ENCODE measurements around the gene SLC26A8. TPM values are rescaled to one million over a fixed set of nuclear protein-coding genes. Genes with fewer than 3 reads are reported as not detected.
A peak's percentile ranks its signal among the peaks of the same experiment; 100 is the strongest.

The SLC26A8 gene
- total RNA-seq, 1 experiment from 2014 or later: 1.8 TPM

- H3K4me3 ChIP-seq (ENCODE audit: low read depth, low read length): no peak overlapping the region
- H3K4me1 Mint-ChIP-seq (ENCODE audit: low read depth, unreplicated experiment): peaks cover 11% of the 10 kb centered on the region
- intact Hi-C loops (cut with micrococcal nuclease; ENCODE audit: unreplicated experiment): no loop called here
- H3K27ac Mint-ChIP-seq (ENCODE audit: unreplicated experiment): no peak overlapping the region
- H3K4me3 Mint-ChIP-seq (ENCODE audit: unreplicated experiment): no peak overlapping the region
- peak; percentile 39 to 42 for DNase-seq
- H3K36me3 Mint-ChIP-seq (ENCODE audit: insufficient read depth, unreplicated experiment): no peaks in the 10 kb centered on the region
- no peaks in the 10 kb centered on the region for H3K9me3 Mint-ChIP-seq (ENCODE audit: unreplicated experiment)
- H3K36me3 ChIP-seq (ENCODE audit: control insufficient read depth, insufficient read depth, low read length): no peaks in the 10 kb centered on the region
- H3K9me3 ChIP-seq: no peaks in the 10 kb centered on the region
- H3K27me3 ChIP-seq (replicated peaks; ENCODE audit: control insufficient read depth, insufficient read depth, low read length): no peaks in the 10 kb centered on the region
- CTCF ChIA-PET: no interaction called here
- TF ChIP-seq CTCF (IDR thresholded peaks at IDR 0.05; ENCODE audit: insufficient read depth in 1 of 2, low read depth in 1 of 2, low read length in 1 of 2, severe bottlenecking in 1 of 2, unreplicated experiment in 1 of 2): peak; percentile 23 to 26
- H3K27me3 Mint-ChIP-seq (ENCODE audit: insufficient read depth, unreplicated experiment): no peaks in the 10 kb centered on the region
- peaks cover 7% of the 10 kb centered on the region; the same call in 1 of the 2 replicates for H3K4me1 ChIP-seq
- no TSS peak for BruUV-seq (replicated peaks)
- POLR2A ChIA-PET: no interaction called here
Measured at GRCh38 chr6:35948725-35949124, 75.7 kb downstream of the SLC26A8 start.

- Histone ChIP-seq H3K4me3 (ENCODE audit: low read depth, low read length) (no peak overlapping the region), H3K9me3 (no peaks in the 10 kb centered on the region), H3K4me1 (no peaks in the 10 kb centered on the region), H3K36me3 (ENCODE audit: control insufficient read depth, insufficient read depth, low read length) (no peaks in the 10 kb centered on the region), H3K27me3 (replicated peaks; ENCODE audit: control insufficient read depth, insufficient read depth, low read length) (no peaks in the 10 kb centered on the region)
- H3K4me3 Mint-ChIP-seq (ENCODE audit: unreplicated experiment): no peak overlapping the region
- no peak for DNase-seq
- intact Hi-C loops (cut with micrococcal nuclease; ENCODE audit: unreplicated experiment): no loop called here
- no peak for TF ChIP-seq CTCF (IDR thresholded peaks at IDR 0.05; ENCODE audit: insufficient read depth in 1 of 2, low read depth in 1 of 2, low read length in 1 of 2, severe bottlenecking in 1 of 2, unreplicated experiment in 1 of 2)
- CTCF ChIA-PET: no interaction called here
- peaks cover 14% of the 10 kb centered on the region for H3K9me3 Mint-ChIP-seq (ENCODE audit: unreplicated experiment)
- POLR2A ChIA-PET: interaction anchor here (0.5 kb wide), 1 partner anchor 25 kb away, joined by 9 read pairs; the partner anchor contains the start of gene SRPK1
- no peak overlapping the region for H3K27ac Mint-ChIP-seq (ENCODE audit: unreplicated experiment)
- no peaks in the 10 kb centered on the region for H3K36me3 Mint-ChIP-seq (ENCODE audit: insufficient read depth, unreplicated experiment)
- H3K4me1 Mint-ChIP-seq (ENCODE audit: low read depth, unreplicated experiment): peaks cover 11% of the 10 kb centered on the region
- no peaks in the 10 kb centered on the region for H3K27me3 Mint-ChIP-seq (ENCODE audit: insufficient read depth, unreplicated experiment)
- no TSS peak for BruUV-seq (replicated peaks)
Measured at GRCh38 chr6:35945650-35946025, 78.8 kb downstream of the SLC26A8 start.

GRCh38 chr6:35943390-35943789 is 81.1 kb downstream of the SLC26A8 start:
- POLR2A ChIA-PET: no interaction called here
- no peak for TF ChIP-seq CTCF (IDR thresholded peaks at IDR 0.05; ENCODE audit: insufficient read depth in 1 of 2, low read depth in 1 of 2, low read length in 1 of 2, severe bottlenecking in 1 of 2, unreplicated experiment in 1 of 2)
- CTCF ChIA-PET: no interaction called here
- no peaks in the 10 kb centered on the region for H3K27me3 Mint-ChIP-seq (ENCODE audit: insufficient read depth, unreplicated experiment)
- Histone ChIP-seq H3K4me3 (ENCODE audit: low read depth, low read length) (no peak overlapping the region), H3K4me1 (no peaks in the 10 kb centered on the region), H3K9me3 (no peaks in the 10 kb centered on the region; the same call in 1 of the 2 replicates), H3K27me3 (replicated peaks; ENCODE audit: control insufficient read depth, insufficient read depth, low read length) (no peaks in the 10 kb centered on the region), H3K36me3 (ENCODE audit: control insufficient read depth, insufficient read depth, low read length) (no peaks in the 10 kb centered on the region)
- no peak overlapping the region for H3K4me3 Mint-ChIP-seq (ENCODE audit: unreplicated experiment)
- intact Hi-C loops (cut with micrococcal nuclease; ENCODE audit: unreplicated experiment): no loop called here
- BruUV-seq (replicated peaks): no TSS peak
- H3K4me1 Mint-ChIP-seq (ENCODE audit: low read depth, unreplicated experiment): peaks cover 11% of the 10 kb centered on the region
- H3K9me3 Mint-ChIP-seq (ENCODE audit: unreplicated experiment): peaks cover 28% of the 10 kb centered on the region
- H3K36me3 Mint-ChIP-seq (ENCODE audit: insufficient read depth, unreplicated experiment): no peaks in the 10 kb centered on the region
- no peak overlapping the region for H3K27ac Mint-ChIP-seq (ENCODE audit: unreplicated experiment)
- no peak for DNase-seq

All from Caco-2 (cell line).